Measurements from ENCODE around the gene RBMS1.
"Not testable (repeated sequence)": the region's sequence is repeated elsewhere in the genome, so short reads cannot be mapped to it uniquely, and the experiment has no call there.

Gene RBMS1

GRCh38 chr2:160377204-160377995 lies 116.2 kb downstream of the RBMS1 start:
- peak; percentile 19 for DNase-seq

GRCh38 chr2:160376576-160376975 lies 117.0 kb downstream of the RBMS1 start:
- DNase-seq: no peak

- no peak for DNase-seq
These were observed 117.7 kb downstream of the RBMS1 start for GRCh38 chr2:160375802-160376469.

GRCh38 chr2:160375037-160375436 lies 118.6 kb downstream of the RBMS1 start:
- no peak for DNase-seq

- DNase-seq: no peak
These were observed 119.9 kb downstream of the RBMS1 start for GRCh38 chr2:160373666-160374065.

- no peak for DNase-seq
These were observed 120.3 kb downstream of the RBMS1 start for GRCh38 chr2:160373263-160373662.

GRCh38 chr2:160372585-160372984 lies 121.0 kb downstream of the RBMS1 start:
- DNase-seq: no peak

- DNase-seq: no peak
These were observed 121.6 kb downstream of the RBMS1 start for GRCh38 chr2:160372010-160372356.

- DNase-seq: no peak
These were observed 122.2 kb downstream of the RBMS1 start for GRCh38 chr2:160371251-160372009.

GRCh38 chr2:160368988-160369930 lies 124.3 kb downstream of the RBMS1 start:
- DNase-seq: no peak

GRCh38 chr2:160367887-160368286 lies 125.7 kb downstream of the RBMS1 start:
- peak; percentile 55 for DNase-seq

- not testable (repeated sequence) for DNase-seq
These were observed 126.5 kb downstream of the RBMS1 start for GRCh38 chr2:160367139-160367538.

- no peak for DNase-seq
These were observed 127.1 kb downstream of the RBMS1 start for GRCh38 chr2:160366474-160366873.

GRCh38 chr2:160365716-160366367 lies 127.8 kb downstream of the RBMS1 start:
- DNase-seq: no peak

GRCh38 chr2:160364364-160364763 lies 129.2 kb downstream of the RBMS1 start:
- DNase-seq: no peak

- DNase-seq: no peak
These were observed 129.6 kb downstream of the RBMS1 start for GRCh38 chr2:160363961-160364360.

GRCh38 chr2:160363055-160363454 lies 130.6 kb downstream of the RBMS1 start:
- DNase-seq: no peak

GRCh38 chr2:160362541-160362940 lies 131.1 kb downstream of the RBMS1 start:
- no peak for DNase-seq

- DNase-seq: no peak
These were observed 131.6 kb downstream of the RBMS1 start for GRCh38 chr2:160362018-160362417.

- no peak for DNase-seq
These were observed 133.4 kb downstream of the RBMS1 start for GRCh38 chr2:160360089-160360757.

- no peak for DNase-seq
These were observed 135.6 kb downstream of the RBMS1 start for GRCh38 chr2:160358046-160358445.
